ENCODE measurements around the gene LMOD3.

The LMOD3 gene

DNA sequence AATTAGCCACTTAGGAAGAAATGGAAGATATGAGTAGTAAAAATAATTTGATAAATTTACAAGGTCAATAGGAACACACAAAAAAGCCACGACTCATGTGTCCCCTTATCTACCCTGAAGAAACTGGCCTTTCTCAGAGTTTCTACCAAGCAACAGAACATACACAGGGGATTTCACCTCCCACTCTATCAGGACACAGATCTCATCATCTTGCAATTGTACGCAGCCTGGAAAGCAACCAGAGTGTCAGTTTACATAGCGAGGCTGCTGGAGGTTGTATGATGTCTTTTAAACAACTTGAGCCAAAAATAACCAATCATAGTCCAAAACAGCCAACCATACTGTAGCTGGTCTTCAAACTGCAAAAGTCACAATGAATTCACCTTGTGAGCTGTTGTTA, 19.7 kb upstream of the LMOD3 start:
- no peak for DNase-seq (ENCODE audit: low spot score)
- H3K27ac ChIP-seq, result no peak overlapping the region
- TF ChIP-seq, protein P1, sequence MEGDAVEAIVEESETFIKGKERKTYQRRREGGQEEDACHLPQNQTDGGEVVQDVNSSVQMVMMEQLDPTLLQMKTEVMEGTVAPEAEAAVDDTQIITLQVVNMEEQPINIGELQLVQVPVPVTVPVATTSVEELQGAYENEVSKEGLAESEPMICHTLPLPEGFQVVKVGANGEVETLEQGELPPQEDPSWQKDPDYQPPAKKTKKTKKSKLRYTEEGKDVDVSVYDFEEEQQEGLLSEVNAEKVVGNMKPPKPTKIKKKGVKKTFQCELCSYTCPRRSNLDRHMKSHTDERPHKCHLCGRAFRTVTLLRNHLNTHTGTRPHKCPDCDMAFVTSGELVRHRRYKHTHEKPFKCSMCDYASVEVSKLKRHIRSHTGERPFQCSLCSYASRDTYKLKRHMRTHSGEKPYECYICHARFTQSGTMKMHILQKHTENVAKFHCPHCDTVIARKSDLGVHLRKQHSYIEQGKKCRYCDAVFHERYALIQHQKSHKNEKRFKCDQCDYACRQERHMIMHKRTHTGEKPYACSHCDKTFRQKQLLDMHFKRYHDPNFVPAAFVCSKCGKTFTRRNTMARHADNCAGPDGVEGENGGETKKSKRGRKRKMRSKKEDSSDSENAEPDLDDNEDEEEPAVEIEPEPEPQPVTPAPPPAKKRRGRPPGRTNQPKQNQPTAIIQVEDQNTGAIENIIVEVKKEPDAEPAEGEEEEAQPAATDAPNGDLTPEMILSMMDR (IDR thresholded peaks at IDR 0.05), result no peak
- H3K4me3 ChIP-seq, result no peak overlapping the region

DNA sequence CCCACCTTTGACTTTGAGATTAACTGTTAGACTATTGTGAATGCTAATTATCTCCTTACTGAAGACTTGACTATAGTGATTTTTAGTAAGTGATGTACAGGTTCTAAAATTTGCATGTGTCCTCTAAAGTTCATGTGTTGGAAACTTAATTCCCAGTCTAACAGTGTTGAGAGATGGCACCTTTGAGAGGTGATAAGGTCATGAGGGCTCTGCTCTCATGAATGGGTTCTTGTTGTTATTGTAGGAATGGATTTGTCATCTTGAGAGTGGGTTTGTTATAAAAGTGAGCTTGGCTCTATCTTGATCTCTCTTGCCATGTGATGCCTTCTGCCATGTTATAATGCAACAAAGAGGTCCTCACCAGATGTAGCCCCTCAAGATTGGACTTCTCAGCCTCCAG, 18.9 kb upstream of the LMOD3 start:
- no peak overlapping the region for H3K27ac ChIP-seq
- no peak for DNase-seq (ENCODE audit: low spot score)
- TF ChIP-seq, protein P1 (IDR thresholded peaks at IDR 0.05), result no peak
- H3K4me3 ChIP-seq, result no peak overlapping the region

DNA sequence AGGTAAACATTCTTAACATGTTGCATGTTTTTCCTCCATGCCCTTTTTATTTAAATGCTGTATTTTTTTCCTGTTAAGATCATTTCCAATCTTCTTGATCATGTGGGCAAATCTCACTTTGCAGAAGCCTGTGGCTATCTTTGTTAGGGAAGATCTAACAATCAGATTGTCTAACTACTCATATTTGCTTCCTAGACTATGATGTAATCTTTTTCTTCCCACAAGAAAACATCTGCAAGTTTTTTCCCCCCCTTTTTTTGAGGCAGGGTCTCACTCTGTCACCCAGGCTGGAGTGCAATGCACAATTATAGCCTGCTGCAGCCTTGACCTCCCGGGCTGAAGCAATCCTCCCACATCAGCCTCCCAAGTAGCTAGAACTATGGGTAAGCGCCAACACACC, 15.0 kb upstream of the LMOD3 start:
- H3K4me3 ChIP-seq, result no peak overlapping the region
- no peak for DNase-seq (ENCODE audit: low spot score)
- TF ChIP-seq, protein P1 (IDR thresholded peaks at IDR 0.05), result no peak

DNA sequence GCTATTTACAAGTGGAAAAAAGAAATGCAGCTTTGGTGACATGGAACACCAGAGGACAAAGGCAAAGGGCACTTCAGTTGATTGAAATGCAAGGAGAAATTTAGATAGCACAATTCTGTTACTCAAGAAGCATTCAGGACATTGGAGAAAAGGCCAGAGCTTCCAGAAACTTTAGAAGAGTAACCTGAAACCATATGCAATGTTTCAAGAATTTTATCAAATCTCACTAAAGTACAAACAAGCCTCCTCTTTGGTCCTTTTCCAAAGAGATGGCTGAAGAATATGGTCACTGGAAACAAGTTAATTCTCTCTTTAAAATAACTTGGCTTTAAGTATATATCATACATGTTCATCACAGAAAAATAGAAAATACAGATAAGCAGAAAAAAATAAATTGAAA, 14.6 kb upstream of the LMOD3 start:
- Histone ChIP-seq H3K4me3 (no peak overlapping the region), H3K27ac (no peak overlapping the region)
- TF ChIP-seq, protein P1 (IDR thresholded peaks at IDR 0.05), result no peak
- no peak for DNase-seq (ENCODE audit: low spot score)

More for the DNA sequence above, 15.0 kb upstream of the LMOD3 start:
- no peak overlapping the region for H3K27ac ChIP-seq

DNA sequence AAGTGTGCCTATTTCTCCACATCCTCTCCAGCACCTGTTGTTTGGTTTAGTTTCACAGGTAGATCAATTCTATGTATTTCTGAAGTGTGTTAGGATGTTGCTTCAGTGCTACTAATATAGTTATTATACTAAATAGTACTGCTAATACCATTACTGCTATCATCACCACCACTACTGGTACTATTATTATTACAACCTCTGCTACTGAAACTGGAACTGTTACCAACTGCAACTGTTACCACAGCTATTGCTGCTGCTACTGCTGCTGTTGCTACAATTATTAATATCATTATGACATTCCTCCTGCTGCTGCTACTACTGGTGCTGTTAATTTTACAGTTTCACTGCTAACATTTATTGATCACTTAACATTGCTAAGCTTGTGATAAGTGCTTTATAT, 8.3 kb upstream of the LMOD3 start:
- no peak for DNase-seq (ENCODE audit: low spot score)
- TF ChIP-seq, protein P1 (IDR thresholded peaks at IDR 0.05), result no peak
- H3K4me3 ChIP-seq, result no peak overlapping the region
- H3K27ac ChIP-seq, result no peak overlapping the region

DNA sequence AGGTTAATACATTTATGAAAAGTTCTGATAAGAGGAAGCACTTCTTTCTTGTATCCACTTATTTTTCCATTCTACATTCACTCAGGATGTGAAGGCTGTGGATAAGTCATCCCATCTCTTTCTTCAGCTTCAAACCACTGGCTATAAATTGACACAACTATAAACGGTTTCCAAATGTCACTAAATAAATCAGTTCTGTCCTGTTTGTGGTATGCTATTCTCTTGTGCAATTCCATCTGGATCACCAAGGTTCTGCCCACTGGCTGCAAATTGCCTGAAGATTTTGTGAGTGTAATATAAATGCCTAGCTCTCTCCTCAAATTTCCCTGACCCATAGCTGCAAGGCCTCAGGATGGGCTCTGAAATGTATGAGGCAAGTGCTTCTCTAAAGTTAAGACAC, 7.1 kb upstream of the LMOD3 start:
- no peak for DNase-seq (ENCODE audit: low spot score)
- TF ChIP-seq, protein P1 (IDR thresholded peaks at IDR 0.05), result no peak
- Histone ChIP-seq H3K4me3 (no peak overlapping the region), H3K27ac (no peak overlapping the region)

DNA sequence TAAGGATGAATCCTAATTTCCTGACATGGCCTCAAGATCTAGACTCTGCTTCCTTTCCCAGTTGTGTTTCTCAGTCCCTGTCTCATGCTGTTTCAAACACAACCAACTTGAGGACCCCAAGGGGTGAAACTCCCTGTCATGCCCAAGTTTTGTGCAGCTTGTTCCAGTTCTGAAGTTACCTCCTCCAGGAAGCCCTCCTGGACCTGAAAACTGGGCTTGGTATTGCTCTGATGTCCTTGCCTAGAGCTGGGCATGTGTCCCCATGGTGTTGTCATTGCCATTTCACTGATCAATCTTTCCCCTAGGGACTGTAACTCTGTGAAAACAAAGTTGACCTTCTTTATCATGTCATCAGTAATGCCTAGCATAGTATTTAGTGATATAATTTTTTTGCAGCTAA, 6.1 kb upstream of the LMOD3 start:
- TF ChIP-seq, protein P1 (IDR thresholded peaks at IDR 0.05), result no peak
- no peak overlapping the region for H3K27ac ChIP-seq

More for the DNA sequence above, 6.1 kb upstream of the LMOD3 start:
- no peak overlapping the region for H3K4me3 ChIP-seq
- DNase-seq (ENCODE audit: low spot score), result no peak

Measured in coronary artery (tissue), 2 donors.